Epidermal melanocyte (primary cell): ENCODE measurements around the gene FOXP4.

Source experiments
- DNase-seq: peaks from one replicate; pipeline ENCODE4 v3.0.0; 2011; ENCODE audit warnings: low spot score; ENCODE audit not compliant: insufficient read length

The FOXP4 gene

DNA sequence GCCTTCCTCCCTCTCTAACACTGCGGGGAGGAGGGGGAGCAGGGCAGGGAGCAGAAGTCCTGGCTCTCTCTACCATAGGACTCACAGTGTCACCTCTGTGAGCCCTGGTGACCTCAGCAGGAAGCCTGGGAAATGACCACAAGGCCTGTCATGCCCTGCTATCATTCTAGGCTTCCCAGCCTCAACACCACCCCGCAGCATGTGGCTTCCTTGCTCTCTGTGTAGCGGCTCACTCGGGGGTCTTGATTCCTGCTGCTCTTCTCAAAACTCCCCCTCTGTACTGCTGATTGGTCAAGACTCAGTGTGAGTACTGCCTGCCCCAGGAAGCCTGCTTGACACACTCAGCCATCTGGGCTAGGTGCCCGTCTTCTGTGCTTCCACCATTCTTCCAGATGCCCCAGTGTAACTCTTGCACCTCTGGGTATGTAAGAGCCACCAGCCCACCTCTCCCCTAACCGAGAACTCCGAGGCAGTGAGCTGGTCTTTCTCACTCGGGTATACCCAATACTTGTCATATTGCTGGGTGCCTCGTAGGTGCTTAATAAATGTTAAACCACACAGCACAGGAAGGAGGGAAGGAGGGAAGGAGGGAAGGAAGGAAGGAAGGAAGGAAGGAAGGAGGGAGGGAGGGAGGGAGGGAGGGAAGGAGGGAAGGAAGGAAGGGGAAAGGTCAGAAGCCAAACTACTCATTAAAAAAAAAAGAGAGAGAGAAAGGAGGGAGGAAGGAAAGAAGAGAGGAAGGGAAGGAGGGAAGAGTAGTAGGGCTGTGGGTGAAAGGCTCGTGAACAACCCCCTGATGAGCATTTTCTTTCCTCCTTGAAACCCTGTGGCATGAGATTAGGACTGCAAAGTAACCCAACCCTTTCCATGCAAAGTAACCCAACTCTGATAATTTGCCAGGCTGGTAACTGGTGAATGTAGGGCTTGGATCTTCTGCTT, 97.0 kb downstream of the FOXP4 start:
- DNase-seq: no peak

- no peak for DNase-seq
Observed at GRCh38 chr6:41643899-41644269, 97.7 kb downstream of the FOXP4 start.

GRCh38 chr6:41644297-41644879, 98.2 kb downstream of the FOXP4 start:
- DNase-seq: no peak

- no peak for DNase-seq
Observed at GRCh38 chr6:41645007-41645618, 98.9 kb downstream of the FOXP4 start.

DNA sequence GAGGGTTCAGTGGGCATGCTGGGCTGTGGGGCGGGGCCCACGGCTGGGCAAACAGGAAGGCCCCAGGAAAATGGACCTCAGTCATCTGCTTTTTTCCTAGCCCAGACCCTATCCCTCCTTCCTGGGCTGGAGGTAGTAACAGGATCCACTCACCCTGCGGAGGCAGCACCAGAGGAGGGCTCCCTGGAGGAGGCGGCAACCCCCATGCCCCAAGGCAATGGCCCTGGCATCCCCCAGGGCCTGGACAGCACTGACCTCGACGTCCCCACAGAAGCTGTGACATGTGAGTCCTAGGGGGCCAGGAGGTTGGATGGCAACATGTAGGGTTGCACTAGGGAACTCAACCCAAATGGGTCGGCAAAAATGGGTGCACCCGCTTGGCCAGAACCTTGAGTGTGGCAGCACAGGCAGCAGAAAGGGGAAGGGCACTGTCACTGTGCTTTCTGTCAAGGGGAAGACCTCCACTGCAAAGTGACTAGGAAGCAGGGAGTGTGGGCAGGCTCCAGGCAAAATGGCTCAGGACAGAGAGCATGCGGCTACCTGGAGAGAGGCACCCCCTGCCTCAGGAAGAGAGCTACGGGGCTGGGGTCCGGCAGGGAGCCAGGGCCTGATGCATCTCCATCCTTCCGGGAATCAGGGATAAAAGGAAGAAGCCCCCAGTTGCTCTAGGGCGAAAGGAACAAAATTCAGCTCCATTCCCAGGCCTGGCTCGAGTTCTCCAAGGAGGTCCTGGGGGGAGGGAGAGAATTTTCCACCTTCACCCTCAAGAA, 100.0 kb downstream of the FOXP4 start:
- no peak for DNase-seq

- no peak for DNase-seq
Observed at GRCh38 chr6:41647061-41647511, 100.9 kb downstream of the FOXP4 start.

- no peak for DNase-seq
Observed at GRCh38 chr6:41648070-41648585, 101.9 kb downstream of the FOXP4 start.

GRCh38 chr6:41648921-41649320, 102.7 kb downstream of the FOXP4 start:
- DNase-seq: no peak

- no peak for DNase-seq
Observed at GRCh38 chr6:41649596-41649995, 103.4 kb downstream of the FOXP4 start.

DNA sequence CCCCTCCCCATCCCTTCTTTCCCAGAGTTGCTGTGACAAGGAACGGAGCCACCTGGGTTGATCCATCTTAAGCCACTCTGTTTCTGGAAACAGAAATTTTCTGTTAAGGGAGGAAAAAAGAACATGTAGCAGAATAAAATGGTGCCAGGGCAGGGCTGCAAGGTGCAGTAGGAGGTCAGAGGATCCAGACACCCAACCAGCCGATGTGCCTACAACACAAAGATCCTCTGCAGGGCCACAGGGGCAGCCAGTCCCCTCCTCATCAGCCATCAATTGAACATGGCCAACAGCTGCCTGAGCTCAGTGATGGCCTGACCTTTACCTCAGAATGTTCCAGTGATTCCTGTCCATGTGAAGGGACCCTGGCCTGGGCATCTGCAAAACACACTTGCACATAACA, 103.9 kb downstream of the FOXP4 start:
- no peak for DNase-seq

GRCh38 chr6:41651246-41651961, 105.2 kb downstream of the FOXP4 start:
- DNase-seq: no peak
